H9 (cell line): Measurements from ENCODE around the gene MOB1B. TPM values are rescaled to one million over a fixed set of nuclear protein-coding genes. Genes with fewer than 3 reads are reported as not detected.
A peak's percentile ranks its signal among the peaks of the same experiment; 100 is the strongest.

Source experiments
- DNase-seq: peaks from one replicate; pipeline ENCODE4 v3.0.0-alpha.2; 2017
- H2AFZ ChIP-seq: one replicate; pipeline ENCODE4 v1.6.1; 2013; ENCODE audit warnings: mild to moderate bottlenecking, low read length, control low read depth, moderate library complexity
- H2AK5ac ChIP-seq: 2 replicates; pipeline ENCODE4 v1.6.1; 2013; ENCODE audit warnings: low read length, control low read depth, mixed read lengths; ENCODE audit not compliant: insufficient read length
- H2BK120ac ChIP-seq: one replicate; pipeline ENCODE4 v1.6.1; 2013; ENCODE audit warnings: low read depth, mild to moderate bottlenecking, low read length, control low read depth, inconsistent platforms; ENCODE audit not compliant: poor library complexity, severe bottlenecking
- H2BK12ac ChIP-seq: 2 replicates; pipeline ENCODE4 v1.6.1; 2013; ENCODE audit warnings: low read length, control low read depth, mixed read lengths, low read depth; ENCODE audit not compliant: insufficient read length
- H2BK15ac ChIP-seq: 2 replicates; pipeline ENCODE4 v1.6.1; 2013; ENCODE audit warnings: low read depth, low read length, control low read depth
- H2BK20ac ChIP-seq: one replicate; pipeline ENCODE4 v1.6.1; 2013; ENCODE audit warnings: low read depth, mild to moderate bottlenecking, low read length, control low read depth, inconsistent platforms; ENCODE audit not compliant: poor library complexity, severe bottlenecking
- H2BK5ac ChIP-seq: 2 replicates; pipeline ENCODE4 v1.6.1; 2013; ENCODE audit warnings: low read length, control low read depth, mixed read lengths; ENCODE audit not compliant: insufficient read length
- H3K14ac ChIP-seq: 2 replicates; pipeline ENCODE4 v1.6.1; 2013; ENCODE audit warnings: low read length, control low read depth; ENCODE audit not compliant: insufficient read depth
- H3K18ac ChIP-seq: 2 replicates; pipeline ENCODE4 v1.6.1; 2013; ENCODE audit warnings: low read depth, mild to moderate bottlenecking, mixed read lengths, low read length, control low read depth; ENCODE audit not compliant: insufficient read length
- H3K23ac ChIP-seq: 2 replicates; pipeline ENCODE4 v1.6.1; 2013; ENCODE audit warnings: low read length, control low read depth, mixed read lengths, low read depth; ENCODE audit not compliant: insufficient read length
- H3K23me2 ChIP-seq: 2 replicates; pipeline ENCODE4 v1.6.1; 2013; ENCODE audit warnings: low read depth, mild to moderate bottlenecking, mixed read lengths, low read length, control low read depth; ENCODE audit not compliant: insufficient read length, poor library complexity, severe bottlenecking
- H3K27ac ChIP-seq: 2 replicates; pipeline ENCODE4 v1.5.1; 2013; ENCODE audit warnings: low read length, control low read depth, mixed read lengths, low read depth; ENCODE audit not compliant: insufficient read length
- H3K27me3 ChIP-seq: 2 replicates; pipeline ENCODE4 v1.6.1; 2013; ENCODE audit warnings: low read length, control low read depth, inconsistent platforms; ENCODE audit not compliant: insufficient read depth
- H3K4ac ChIP-seq: 2 replicates; pipeline ENCODE4 v1.6.1; 2013; ENCODE audit warnings: low read depth, mild to moderate bottlenecking, control low read depth, inconsistent platforms, low read length, moderate library complexity
- H3K4me1 ChIP-seq: 2 replicates; pipeline ENCODE4 v1.6.1; 2013; ENCODE audit warnings: low read length, control low read depth, inconsistent platforms; ENCODE audit not compliant: insufficient read depth
- H3K4me2 ChIP-seq: 2 replicates; pipeline ENCODE4 v1.6.1; 2013; ENCODE audit warnings: low read length, control low read depth, mixed read lengths; ENCODE audit not compliant: insufficient read length, insufficient read depth
- H3K56ac ChIP-seq: 2 replicates; pipeline ENCODE4 v1.6.1; 2013; ENCODE audit warnings: low read depth, mild to moderate bottlenecking, mixed read lengths, low read length, control low read depth; ENCODE audit not compliant: insufficient read length
- H3K79me1 ChIP-seq: 2 replicates; pipeline ENCODE4 v1.6.1; 2013; ENCODE audit warnings: low read depth, mild to moderate bottlenecking, moderate library complexity, low read length, control low read depth, inconsistent platforms; ENCODE audit not compliant: insufficient read depth, poor library complexity, severe bottlenecking
- H3K79me2 ChIP-seq: 2 replicates; pipeline ENCODE4 v1.6.1; 2013; ENCODE audit warnings: low read length, control low read depth, inconsistent platforms; ENCODE audit not compliant: insufficient read depth
- H3K9ac ChIP-seq: 2 replicates; pipeline ENCODE4 v1.6.1; 2013; ENCODE audit warnings: low read length, control low read depth, mixed read lengths; ENCODE audit not compliant: insufficient read length; ENCODE audit errors: extremely low read depth
- H3K9me3 ChIP-seq: one replicate; pipeline ENCODE4 v1.6.1; 2013; ENCODE audit warnings: low read depth, low read length, inconsistent platforms; ENCODE audit not compliant: control insufficient read depth
- H3T11ph ChIP-seq: one replicate; pipeline ENCODE4 v1.6.1; 2013; ENCODE audit warnings: mild to moderate bottlenecking, low read length, control low read depth, inconsistent platforms
- H4K20me1 ChIP-seq: one replicate; pipeline ENCODE4 v1.6.1; 2013; ENCODE audit not compliant: control insufficient read depth, insufficient read length, insufficient read depth
- H4K5ac ChIP-seq: 2 replicates; pipeline ENCODE4 v1.6.1; 2013; ENCODE audit warnings: low read depth, mild to moderate bottlenecking, mixed read lengths, low read length, control low read depth; ENCODE audit not compliant: insufficient read length
- H4K8ac ChIP-seq: replicated peaks from 2 replicates; pipeline ENCODE4 v1.6.1; 2013; ENCODE audit warnings: low read length, control low read depth, mixed read lengths, low read depth; ENCODE audit not compliant: insufficient read length
- H4K91ac ChIP-seq: 2 replicates; pipeline ENCODE4 v1.6.1; 2013; ENCODE audit warnings: low read depth, mild to moderate bottlenecking, moderate library complexity, mixed read lengths, low read length, control low read depth; ENCODE audit not compliant: insufficient read length
- H3K27ac Mint-ChIP-seq, 3 experiments: 2 replicates in 2 of 3; 3 replicates in 1 of 3; pipeline ENCODE4 v1.8.0; 2020 to 2021; ENCODE audit warnings: mixed read lengths in 3 of 3, mild to moderate bottlenecking in 1 of 3, moderate library complexity in 1 of 3
- H3K27me3 Mint-ChIP-seq: 2 replicates; pipeline ENCODE4 v1.8.0; 2021; ENCODE audit warnings: low read depth, mild to moderate bottlenecking, moderate library complexity, mixed read lengths
- H3K36me3 Mint-ChIP-seq, 3 experiments: 2 replicates in 2 of 3; 3 replicates in 1 of 3; pipeline ENCODE4 v1.8.0; 2020 to 2021; ENCODE audit warnings: low read depth in 3 of 3, mixed read lengths in 3 of 3; ENCODE audit not compliant: insufficient read depth in 1 of 3
- H3K4me1 Mint-ChIP-seq, 2 experiments: 2 replicates each; pipeline ENCODE4 v1.8.0; 2020; ENCODE audit warnings: mixed read lengths in 2 of 2
- H3K4me3 Mint-ChIP-seq, 2 experiments: 2 replicates in 1 of 2; 3 replicates in 1 of 2; pipeline ENCODE4 v1.8.0; 2020 to 2021; ENCODE audit warnings: mild to moderate bottlenecking in 2 of 2, mixed read lengths in 2 of 2, moderate library complexity in 1 of 2
- H3K9me3 Mint-ChIP-seq, 2 experiments: 2 replicates in 1 of 2; 3 replicates in 1 of 2; pipeline ENCODE4 v1.8.0; 2020; ENCODE audit warnings: mild to moderate bottlenecking in 2 of 2, mixed read lengths in 2 of 2, moderate library complexity in 1 of 2
- WGBS: extraction: QIAGEN DNeasy Blood & Tissue Kit; methylation state at CpG from one replicate; pipeline ENCODE4 v1.1.7; 2013; ENCODE audit warnings: missing lambda C conversion rate, low lambda C conversion rate, mixed read lengths; ENCODE audit not compliant: insufficient read length; ENCODE audit errors: extremely low coverage; 5-methylcytosine and 5-hydroxymethylcytosine counted together
- total RNA-seq: library from RNA; stranded (reverse); gene quantifications from 2 replicates; pipeline ENCODE4 v1.2.1, GENCODE V29; 2021
- TF ChIP-seq, protein P1 (sequence below): fragments of 200-600 bp; sonication (generic); conservative IDR thresholded peaks from 3 replicates; pipeline ENCODE4 v1.8.0; 2021; ENCODE audit warnings: antibody characterized with exemption, mild to moderate bottlenecking

The MOB1B gene
- total RNA-seq, 1 experiment from 2014 or later: 30.3 TPM

DNA sequence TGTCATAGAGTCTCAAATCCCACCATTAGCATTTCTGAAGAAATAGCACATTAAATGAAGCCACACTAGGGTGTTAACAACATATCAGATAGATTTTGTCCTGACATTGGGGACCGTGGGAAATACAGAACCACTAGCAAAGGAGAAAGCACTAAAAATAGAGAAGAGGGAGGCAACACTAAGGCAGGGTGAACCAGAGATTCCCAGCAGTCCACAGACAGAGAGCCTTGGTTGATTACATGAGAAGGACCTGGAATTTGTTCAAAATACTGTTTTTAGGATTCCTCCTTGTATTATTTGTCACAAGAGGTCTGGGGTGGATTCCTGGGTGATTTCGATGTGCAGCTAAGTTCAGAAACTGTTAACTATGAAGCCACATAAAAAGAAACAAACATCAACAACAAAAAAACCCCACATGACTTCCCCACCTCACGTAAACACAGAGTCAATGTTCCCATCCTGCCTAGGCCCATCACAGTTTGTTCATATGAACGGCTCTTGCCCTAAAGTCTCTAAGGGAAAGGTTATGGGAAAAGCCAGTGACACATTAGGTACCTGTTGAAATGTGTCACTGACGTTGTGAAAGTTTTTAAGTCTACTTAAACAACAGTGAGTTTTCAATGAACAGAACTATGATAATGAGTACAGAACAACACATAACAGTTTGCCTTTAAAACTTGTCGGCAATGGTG, 38.9 kb upstream of the MOB1B start:
- H3K27ac Mint-ChIP-seq: peak overlapping the region in 1 of 3 experiments; percentile 50; a peak in 3 of 7 replicates
- H2AFZ ChIP-seq: no peak overlapping the region

More for the DNA sequence above, 38.9 kb upstream of the MOB1B start:
- no peaks in the 10 kb centered on the region for H3K9me3 Mint-ChIP-seq
- Histone ChIP-seq H4K5ac (no peak overlapping the region), H3K23ac (no peak overlapping the region), H4K8ac (no peak overlapping the region), H2BK12ac (no peak overlapping the region), H3K56ac (no peak overlapping the region), H3K18ac (no peak overlapping the region), H3K23me2 (no peaks in the 10 kb centered on the region), H3K79me2 (no peaks in the 10 kb centered on the region; the same call in 1 of the 2 replicates), H3K9me3 (no peaks in the 10 kb centered on the region), H2BK20ac (no peak overlapping the region), H3T11ph (no peak overlapping the region), H4K91ac (no peak overlapping the region), H2BK15ac (no peak overlapping the region), H2BK120ac (no peak overlapping the region), H3K27ac (no peak overlapping the region), H3K9ac (no peak overlapping the region), H4K20me1 (no peaks in the 10 kb centered on the region), H3K4me1 (no peaks in the 10 kb centered on the region; the same call in 1 of the 2 replicates), H3K14ac (no peak overlapping the region), H3K4me2 (no peak overlapping the region), H2AK5ac (no peak overlapping the region), H3K4ac (no peak overlapping the region), H3K79me1 (no peaks in the 10 kb centered on the region), H2BK5ac (no peak overlapping the region), H3K27me3 (no peaks in the 10 kb centered on the region; the same call in 1 of the 2 replicates)
- TF ChIP-seq, protein P1, sequence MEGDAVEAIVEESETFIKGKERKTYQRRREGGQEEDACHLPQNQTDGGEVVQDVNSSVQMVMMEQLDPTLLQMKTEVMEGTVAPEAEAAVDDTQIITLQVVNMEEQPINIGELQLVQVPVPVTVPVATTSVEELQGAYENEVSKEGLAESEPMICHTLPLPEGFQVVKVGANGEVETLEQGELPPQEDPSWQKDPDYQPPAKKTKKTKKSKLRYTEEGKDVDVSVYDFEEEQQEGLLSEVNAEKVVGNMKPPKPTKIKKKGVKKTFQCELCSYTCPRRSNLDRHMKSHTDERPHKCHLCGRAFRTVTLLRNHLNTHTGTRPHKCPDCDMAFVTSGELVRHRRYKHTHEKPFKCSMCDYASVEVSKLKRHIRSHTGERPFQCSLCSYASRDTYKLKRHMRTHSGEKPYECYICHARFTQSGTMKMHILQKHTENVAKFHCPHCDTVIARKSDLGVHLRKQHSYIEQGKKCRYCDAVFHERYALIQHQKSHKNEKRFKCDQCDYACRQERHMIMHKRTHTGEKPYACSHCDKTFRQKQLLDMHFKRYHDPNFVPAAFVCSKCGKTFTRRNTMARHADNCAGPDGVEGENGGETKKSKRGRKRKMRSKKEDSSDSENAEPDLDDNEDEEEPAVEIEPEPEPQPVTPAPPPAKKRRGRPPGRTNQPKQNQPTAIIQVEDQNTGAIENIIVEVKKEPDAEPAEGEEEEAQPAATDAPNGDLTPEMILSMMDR: no peak
- H3K4me1 Mint-ChIP-seq: peaks cover 13 to 17% of the 10 kb centered on the region in 2 experiments
- H3K4me3 Mint-ChIP-seq: no peak overlapping the region
- DNase-seq: no peak
- no peaks in the 10 kb centered on the region for H3K27me3 Mint-ChIP-seq
- no peaks in the 10 kb centered on the region for H3K36me3 Mint-ChIP-seq
- WGBS: no CpG with 5 or more reads among the region's 6 CpGs
